Keratinocyte (primary cell): ENCODE measurements around the gene GFOD1.

ENCODE experiments used
- CTCF ChIP-seq, 3 experiments: IDR thresholded peaks in 1 of 3; conservative IDR thresholded peaks in 1 of 3; optimal IDR thresholded peaks in 1 of 3; 2 replicates in 2 of 3; 3 replicates in 1 of 3; pipeline versions ENCODE3 to v1.5.1; 2011; ENCODE audit warnings: low read length in 3 of 3, mild to moderate bottlenecking in 3 of 3, moderate library complexity in 2 of 3, control low read depth in 1 of 3, inconsistent platforms in 1 of 3; ENCODE audit not compliant: insufficient read depth in 2 of 3; ENCODE audit errors: extremely low read depth in 1 of 3
- EZH2 ChIP-seq: IDR thresholded peaks from one replicate; pipeline ENCODE4 v1.6.1; 2012; ENCODE audit warnings: inconsistent platforms, mild to moderate bottlenecking, low read length, moderate library complexity

GRCh38 chr6:13352165-13352564 lies 135.2 kb downstream of the GFOD1 start:
- TF ChIP-seq CTCF (optimal IDR thresholded peaks at IDR 0.05 in 1 of 3, IDR thresholded peaks at IDR 0.05 in 1 of 3, conservative IDR thresholded peaks at IDR 0.05 in 1 of 3; ENCODE audit: extremely low read depth in 1 of 3, insufficient read depth in 2 of 3, low read length in 3 of 3) (no peak), EZH2 (no peak)
